ENCODE results near the gene SLC48A1.
"Not testable (repeated sequence)": the region's sequence is repeated elsewhere in the genome, so short reads cannot be mapped to it uniquely, and the experiment has no call there.

SLC48A1 gene

GRCh38 chr12:47814539-47815170, 41.6 kb downstream of the SLC48A1 start:
- no peak for DNase-seq

GRCh38 chr12:47815447-47815846, 42.4 kb downstream of the SLC48A1 start:
- not testable (repeated sequence) for DNase-seq

DNA sequence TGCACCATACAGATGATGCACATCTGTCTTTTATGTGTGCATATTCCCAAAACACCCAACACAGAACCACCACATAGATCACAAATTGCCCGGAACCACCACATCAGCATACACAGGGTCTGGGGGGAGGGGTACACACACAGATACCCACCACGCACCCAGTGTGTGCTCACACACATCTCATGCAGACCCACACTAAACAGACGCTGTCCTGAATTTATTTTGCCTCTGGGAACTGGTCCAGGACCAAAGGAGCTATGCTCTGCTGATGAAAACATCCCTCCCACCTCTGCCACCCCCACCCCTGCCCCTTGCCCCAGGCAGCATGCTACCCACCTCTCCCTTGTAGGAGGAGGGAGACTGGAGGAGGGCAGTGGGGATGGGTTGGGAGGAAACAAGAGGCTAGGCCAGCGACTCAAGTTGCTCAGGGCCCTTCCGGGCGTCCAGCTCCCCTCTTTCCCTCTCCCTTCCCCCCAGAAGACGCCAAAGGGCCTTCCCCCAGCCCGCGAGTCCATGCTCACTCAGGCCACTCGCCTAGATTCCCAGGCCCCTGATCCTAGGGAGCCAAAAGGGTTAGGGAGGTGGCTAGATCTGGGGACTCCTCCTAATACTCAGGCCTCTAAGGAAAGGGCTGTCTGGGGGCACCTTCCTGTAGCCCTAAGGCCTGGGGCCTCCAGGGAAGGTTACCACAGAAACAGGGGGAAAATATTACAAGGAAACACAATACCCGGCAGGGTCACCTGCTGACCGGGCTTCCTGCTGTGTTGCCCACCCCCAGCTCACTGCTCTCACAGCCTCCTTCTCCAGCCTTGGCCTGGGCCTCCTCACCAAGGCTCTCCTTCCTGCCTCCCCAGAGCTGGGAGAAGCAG, 43.6 kb downstream of the SLC48A1 start:
- no peak for DNase-seq

DNA sequence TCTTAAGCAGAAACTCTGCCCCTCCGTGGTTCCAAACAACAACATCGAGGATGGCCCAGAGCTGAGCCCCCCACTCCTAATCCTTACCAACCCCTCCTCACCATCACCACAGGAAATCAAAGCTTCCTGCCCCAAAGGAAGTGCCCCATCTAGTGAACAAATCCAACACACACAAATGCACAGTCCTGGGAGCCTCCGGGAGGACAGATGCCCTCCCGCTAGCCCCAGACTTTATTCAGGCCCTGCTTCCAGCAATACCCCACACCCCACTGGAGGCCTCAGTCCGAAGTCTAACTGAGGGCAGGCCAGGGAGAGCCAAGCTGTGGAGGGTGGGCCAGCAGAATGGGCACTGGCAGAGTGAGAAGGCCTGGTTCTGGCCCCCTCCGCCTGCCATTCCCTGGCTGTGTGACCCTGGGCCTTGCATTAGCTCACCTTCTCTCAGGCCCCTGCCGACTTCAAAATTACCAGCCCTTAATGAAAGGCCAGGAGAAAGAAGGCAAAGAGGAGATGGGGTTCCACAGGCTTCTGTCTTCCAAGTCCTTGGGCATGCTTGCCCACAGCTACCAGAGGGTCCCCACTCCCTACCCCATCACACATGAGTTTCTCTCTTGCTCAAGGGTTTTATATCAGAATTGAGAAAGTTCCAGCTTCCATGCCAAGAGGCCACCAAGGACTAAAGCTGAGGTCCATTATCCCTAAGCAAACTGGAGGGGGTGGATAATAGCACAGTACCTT, 44.4 kb downstream of the SLC48A1 start:
- DNase-seq, result no peak

GRCh38 chr12:47818007-47818376, 45.0 kb downstream of the SLC48A1 start:
- DNase-seq, result no peak

DNA sequence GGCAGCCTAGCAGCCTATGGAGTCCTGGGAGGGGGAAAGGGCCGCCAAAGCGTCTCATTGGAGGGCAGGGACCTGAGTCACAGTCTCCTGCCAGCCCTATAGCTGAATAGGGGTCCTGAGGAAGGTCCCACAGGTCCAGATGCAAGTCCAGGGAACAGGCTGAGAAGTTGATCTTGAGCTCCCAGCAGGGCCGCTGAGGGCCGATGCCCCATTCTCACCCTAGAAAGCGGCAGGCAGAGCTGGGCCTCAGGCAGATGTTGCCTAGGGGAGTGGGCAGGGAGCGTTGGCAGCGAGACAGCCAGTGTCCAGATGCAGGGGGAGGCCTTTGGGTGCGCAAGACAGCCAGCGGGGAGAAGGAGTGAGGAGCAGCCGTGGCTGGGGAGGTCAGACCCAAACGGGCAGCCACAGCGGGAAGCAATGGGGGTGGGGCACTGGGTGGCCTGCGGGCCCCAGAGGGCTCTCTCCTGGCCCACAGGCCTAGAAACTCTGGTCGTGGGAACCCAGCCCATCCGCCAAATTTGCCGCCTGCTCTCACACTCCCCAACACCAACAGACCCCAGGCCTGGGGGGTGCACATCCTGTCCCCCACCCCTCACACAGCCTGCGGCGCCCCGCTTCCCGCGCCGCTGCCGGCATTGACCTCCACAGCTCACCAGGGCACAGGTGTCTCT, 45.6 kb downstream of the SLC48A1 start:
- DNase-seq, result peak; percentile 81

DNA sequence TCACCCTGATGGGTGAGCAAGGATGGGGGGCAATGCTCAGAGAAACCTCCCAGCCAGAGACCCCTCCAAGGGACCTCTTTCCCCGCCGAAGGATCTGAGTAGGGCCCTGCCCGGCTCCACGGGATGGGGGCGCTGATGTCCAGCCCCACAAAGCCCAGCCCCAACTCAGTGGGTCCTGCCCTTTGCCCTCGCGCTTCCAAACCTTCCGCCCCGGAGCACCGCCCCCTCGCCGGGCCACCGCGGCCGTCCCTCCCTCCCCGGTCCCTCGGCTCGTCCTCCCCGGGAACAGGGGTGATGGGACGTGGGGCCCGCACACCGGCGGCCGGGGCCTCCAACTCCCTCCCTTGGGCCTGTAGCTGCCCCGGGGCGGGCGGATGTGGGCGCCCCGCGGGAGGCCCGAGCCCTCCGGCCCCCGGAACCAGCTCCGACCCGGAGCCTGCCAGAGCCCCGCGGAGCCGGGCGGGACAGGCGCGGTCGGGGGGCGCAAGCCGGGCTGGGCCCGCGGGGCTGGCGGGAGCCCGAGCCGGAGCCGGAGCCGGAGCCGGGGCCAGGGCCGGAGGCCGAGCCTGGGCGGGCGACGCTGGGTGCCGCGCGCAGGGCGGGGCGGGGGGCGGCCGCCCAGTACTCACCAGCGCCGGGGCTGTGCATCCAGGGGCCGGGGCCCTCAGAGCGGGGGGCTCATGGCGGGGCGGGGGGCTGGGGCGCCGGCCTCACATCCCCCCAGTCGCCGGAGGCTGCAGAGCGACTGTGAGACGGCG, 46.3 kb downstream of the SLC48A1 start:
- DNase-seq, result peak; percentile 86

DNA sequence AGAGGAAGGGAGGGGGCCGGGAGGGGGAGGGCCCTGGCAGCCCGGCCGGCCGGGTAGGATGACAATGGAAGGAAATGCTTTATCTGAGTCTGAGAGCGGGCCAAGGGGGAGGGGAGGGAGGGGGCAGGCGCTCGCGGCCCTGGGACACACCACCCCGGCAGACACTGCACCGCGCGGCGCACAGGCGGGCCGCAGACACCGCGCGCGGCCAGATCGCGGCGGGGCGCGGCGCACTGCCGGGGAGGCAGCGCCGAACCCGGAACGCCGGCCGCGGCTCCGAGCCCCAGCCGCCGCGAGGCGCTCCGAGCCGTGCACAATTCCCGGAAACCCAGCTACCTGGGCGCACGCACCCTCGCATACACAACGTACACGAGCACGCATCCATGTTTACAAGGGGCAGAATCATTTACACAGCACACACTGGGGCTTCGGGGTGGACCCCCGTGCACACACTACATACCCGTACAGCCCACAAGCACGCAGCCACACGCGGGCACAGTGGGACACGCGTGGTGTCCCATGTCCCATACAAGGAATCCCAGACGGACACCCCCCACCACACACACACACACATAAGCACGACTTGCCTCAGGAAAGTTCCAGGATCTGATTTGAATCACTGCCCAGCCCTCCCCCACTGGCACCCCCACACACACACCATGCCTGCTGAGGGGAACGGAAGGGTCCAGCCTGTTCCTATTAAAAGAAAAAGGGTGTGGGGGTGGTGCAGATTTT, 47.0 kb downstream of the SLC48A1 start, which contains the start of gene HDAC7:
Gene HDAC7, minus strand, starts transcription at position 8 of the 735 bp plus-strand sequence. CDS start 118 bp downstream, outside the sequence.
- peak; percentile 88 for DNase-seq

GRCh38 chr12:47820631-47821345, 47.8 kb downstream of the SLC48A1 start:
- DNase-seq, result no peak

- no peak for DNase-seq
Measured at GRCh38 chr12:47821346-47821706, 48.3 kb downstream of the SLC48A1 start.

- no peak for DNase-seq
Measured at GRCh38 chr12:47822401-47822800, 49.4 kb downstream of the SLC48A1 start.

DNA sequence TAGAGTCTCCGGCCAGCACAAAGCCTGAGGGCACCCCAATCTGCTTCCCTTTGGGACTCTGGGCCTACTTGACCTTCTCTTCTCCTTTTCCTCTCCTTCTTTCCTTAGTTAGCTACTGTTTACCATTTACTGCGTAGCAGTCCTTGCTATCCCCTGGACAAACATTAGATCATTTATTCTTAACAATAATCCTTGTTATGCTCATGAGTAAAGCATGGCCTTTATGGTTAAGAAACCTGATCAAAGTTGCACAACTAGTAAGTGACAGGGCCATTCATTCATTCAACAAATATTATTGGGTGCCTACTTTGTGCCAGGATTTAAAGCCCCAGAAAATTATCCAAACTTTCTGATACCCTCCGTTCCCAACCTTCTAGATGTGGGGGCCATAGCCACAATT, 49.8 kb downstream of the SLC48A1 start:
- DNase-seq, result no peak

- no peak for DNase-seq
Measured at GRCh38 chr12:47823422-47824086, 50.5 kb downstream of the SLC48A1 start.

GRCh38 chr12:47824198-47824597, 51.2 kb downstream of the SLC48A1 start:
- DNase-seq, result no peak

GRCh38 chr12:47824635-47825034, 51.6 kb downstream of the SLC48A1 start:
- no peak for DNase-seq

DNA sequence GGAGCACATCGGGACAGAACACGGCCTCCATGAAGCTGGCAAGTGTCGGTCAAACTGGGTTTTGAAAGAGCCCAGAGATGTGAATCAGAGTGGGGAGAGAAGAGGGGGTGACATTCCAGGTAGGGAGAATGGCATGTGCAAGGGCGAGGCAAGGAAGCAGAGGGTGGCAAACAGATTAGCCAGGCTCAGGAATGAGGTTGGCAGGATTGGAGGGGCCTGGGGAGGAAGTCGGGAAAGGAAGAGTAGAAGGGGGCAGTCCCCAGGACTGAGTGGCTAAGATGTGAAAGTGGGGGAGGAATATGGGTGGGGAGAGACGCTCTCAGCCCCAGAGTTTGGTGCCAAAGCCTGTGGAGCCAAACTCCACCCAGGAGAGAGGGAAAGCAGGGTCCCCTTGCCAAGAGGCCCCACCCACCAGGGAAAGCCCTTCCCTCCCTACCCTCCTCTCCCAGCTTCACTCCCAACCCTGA, 52.2 kb downstream of the SLC48A1 start:
- no peak for DNase-seq

DNA sequence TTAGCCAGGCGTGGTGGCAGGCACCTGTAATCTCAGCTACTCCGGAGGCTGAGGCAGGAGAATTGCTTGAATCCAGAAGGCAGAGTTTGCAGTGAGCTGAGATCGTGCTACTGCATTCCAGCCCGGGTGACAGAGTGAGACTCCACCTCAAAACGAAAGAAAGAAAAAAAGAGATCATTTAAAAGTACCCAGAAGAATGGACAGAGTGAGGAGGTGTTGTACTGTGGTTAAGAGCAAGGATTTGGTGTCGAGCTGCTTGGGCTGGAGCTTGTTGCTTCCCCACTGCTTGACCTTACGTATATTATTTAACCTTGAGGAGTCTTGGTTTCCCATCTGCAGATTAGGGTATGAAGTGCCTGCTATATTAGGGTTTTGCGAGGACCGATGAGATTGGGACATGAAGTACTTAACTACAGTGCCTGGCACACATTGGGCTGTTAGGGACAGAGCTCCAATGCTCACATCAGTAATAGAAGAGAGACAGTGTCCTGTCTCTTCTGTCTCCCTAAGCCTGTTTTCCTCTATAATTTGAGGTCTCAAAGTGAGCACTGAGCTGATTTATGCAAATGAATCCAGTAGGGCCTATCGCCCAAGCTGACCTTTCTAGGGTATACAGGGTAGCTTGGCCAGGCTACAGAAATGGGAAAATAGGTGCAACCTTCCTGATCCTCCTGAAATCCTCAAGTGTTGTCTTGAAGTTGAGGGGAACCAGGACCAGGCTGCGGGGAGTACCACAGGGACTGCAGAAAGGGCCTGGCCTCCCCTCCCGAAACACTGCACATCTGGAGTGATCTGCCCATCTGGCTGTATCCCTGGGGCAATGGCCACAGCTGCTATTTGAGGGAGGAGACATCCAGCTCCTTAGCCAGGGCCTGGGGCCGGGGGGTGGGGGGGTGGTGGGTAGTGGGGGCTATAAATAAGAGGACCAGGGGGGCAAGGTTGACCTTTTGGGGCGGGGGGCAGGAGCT, 55.3 kb downstream of the SLC48A1 start:
- DNase-seq, result no peak

GRCh38 chr12:47828976-47829482, 56.0 kb downstream of the SLC48A1 start:
- no peak for DNase-seq

GRCh38 chr12:47829584-47829983, 56.5 kb downstream of the SLC48A1 start:
- DNase-seq, result no peak

All from activated CD8-positive, alpha-beta memory T cell treated with anti-CD3 and anti-CD28 coated beads for 24 hours (primary cell).